Mucosa of stomach (tissue), 1 donor: ENCODE data around the gene GSTK1.
A peak's percentile ranks its signal among the peaks of the same experiment; 100 is the strongest.
"Not testable (repeated sequence)": the region's sequence is repeated elsewhere in the genome, so short reads cannot be mapped to it uniquely, and the experiment has no call there.

Source experiments
- H3K27me3 ChIP-seq: one replicate; pipeline ENCODE4 v1.7.0; 2013; ENCODE audit warnings: mild to moderate bottlenecking, low read length; ENCODE audit not compliant: control insufficient read depth, insufficient read depth
- H3K36me3 ChIP-seq: one replicate; pipeline ENCODE4 v1.7.0; 2013; ENCODE audit warnings: low read length; ENCODE audit not compliant: control insufficient read depth, insufficient read depth
- H3K4me1 ChIP-seq: one replicate; pipeline ENCODE4 v1.7.0; 2013; ENCODE audit warnings: mild to moderate bottlenecking, low read length; ENCODE audit not compliant: control insufficient read depth, insufficient read depth
- H3K4me3 ChIP-seq: one replicate; pipeline ENCODE4 v1.7.0; 2013; ENCODE audit warnings: low read length
- H3K9ac ChIP-seq: one replicate; pipeline ENCODE4 v1.7.0; 2013; ENCODE audit warnings: mild to moderate bottlenecking, low read length, moderate library complexity
- H3K9me3 ChIP-seq: one replicate; pipeline ENCODE4 v1.7.0; 2013; ENCODE audit warnings: mild to moderate bottlenecking, low read length, moderate library complexity; ENCODE audit not compliant: control insufficient read depth
- donor health status: Pancreatic carcinoma.

Gene GSTK1

DNA sequence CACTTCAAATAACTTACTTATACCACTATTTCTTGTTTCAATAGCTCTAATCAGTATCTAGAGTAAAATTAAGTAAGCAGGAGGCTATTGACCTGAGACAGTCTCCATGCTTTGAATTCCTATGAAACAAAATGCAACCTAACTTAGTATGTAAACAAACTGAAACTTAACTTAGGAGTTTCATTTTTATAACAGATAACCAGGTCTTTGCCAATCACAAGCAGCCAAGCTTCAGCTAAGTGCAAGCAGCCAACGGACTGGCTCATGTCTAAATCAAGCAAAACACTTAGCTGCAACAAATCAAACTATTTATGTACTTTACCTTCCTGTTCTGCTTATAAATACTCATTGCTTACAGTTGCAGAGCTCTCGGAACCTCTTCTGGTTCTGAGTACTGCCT, 4.4 kb upstream of the GSTK1 start:
- no peaks in the 10 kb centered on the region for H3K36me3 ChIP-seq
- H3K9ac ChIP-seq = peak overlapping the region; percentile 37
- H3K4me3 ChIP-seq = no peak overlapping the region
- H3K9me3 ChIP-seq = no peaks in the 10 kb centered on the region
- H3K4me1 ChIP-seq = peaks cover 18% of the 10 kb centered on the region
- H3K27me3 ChIP-seq = no peaks in the 10 kb centered on the region

DNA sequence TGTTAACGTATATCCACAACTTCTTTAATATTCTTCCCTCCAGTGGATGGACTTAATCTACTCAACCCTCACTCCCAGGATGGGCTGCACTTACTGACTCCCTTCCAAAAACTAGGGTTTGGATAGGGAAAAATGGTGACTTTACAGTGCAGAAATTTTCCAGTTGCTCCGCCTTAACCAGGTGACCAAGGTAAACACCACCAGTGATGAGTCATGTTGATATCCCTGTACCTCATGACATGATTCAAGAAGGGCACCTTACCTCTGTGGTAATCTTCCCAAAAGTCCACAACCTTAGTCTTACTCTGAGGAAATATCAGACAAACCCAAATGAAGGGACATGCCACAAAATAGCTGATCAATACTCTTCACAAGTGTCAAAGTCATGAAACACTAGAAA, 3.5 kb upstream of the GSTK1 start:
- Histone ChIP-seq H3K4me3 (no peak overlapping the region), H3K4me1 (peaks cover 28% of the 10 kb centered on the region), H3K27me3 (no peaks in the 10 kb centered on the region), H3K9me3 (no peaks in the 10 kb centered on the region), H3K36me3 (no peaks in the 10 kb centered on the region), H3K9ac (no peak overlapping the region)

DNA sequence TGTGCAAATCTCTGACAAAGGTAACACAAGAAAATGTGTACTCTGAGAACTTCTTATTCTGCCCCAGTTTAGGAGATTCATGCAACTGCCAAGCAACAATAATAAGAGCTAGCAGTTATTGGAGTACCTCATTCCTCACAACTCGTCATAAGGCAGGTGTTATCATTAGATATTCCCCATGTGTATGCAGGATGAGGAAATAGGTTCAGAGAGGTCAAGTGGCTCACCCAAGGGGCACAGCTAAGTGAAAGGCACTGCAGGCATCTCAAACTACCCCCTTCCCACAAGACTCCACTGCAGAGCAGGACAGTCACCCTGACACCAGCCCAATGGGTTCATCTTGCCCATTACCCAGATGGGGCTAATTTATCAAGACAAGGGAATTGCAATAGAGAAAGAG, 1.3 kb upstream of the GSTK1 start:
- H3K9ac ChIP-seq = no peak overlapping the region
- H3K4me3 ChIP-seq = no peak overlapping the region
- peaks cover 3% of the 10 kb centered on the region for H3K36me3 ChIP-seq
- H3K4me1 ChIP-seq = peaks cover 28% of the 10 kb centered on the region
- H3K9me3 ChIP-seq = no peaks in the 10 kb centered on the region
- H3K27me3 ChIP-seq = no peaks in the 10 kb centered on the region

DNA sequence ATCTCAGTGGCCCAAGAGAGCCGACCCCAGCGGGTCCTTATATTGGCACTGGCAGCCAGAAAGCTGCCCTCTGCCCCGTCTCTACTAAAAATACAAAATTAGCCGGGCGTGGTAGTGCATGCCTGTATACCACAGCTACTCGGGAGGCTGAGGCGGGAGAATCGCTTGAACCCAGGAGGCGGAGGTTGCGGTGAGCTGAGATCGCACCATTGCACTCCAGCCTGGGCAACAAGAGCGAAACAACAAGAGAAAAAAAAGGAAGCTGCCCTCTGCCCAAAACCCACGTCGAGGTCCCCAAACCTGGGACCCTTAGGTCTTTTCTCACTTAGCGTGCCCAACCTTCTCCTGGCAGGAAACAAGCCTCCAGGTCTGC, 941 bp downstream of the GSTK1 start:
- not testable (repeated sequence) for H3K27me3 ChIP-seq
- peak overlapping the region; percentile 76 for H3K4me3 ChIP-seq

DNA sequence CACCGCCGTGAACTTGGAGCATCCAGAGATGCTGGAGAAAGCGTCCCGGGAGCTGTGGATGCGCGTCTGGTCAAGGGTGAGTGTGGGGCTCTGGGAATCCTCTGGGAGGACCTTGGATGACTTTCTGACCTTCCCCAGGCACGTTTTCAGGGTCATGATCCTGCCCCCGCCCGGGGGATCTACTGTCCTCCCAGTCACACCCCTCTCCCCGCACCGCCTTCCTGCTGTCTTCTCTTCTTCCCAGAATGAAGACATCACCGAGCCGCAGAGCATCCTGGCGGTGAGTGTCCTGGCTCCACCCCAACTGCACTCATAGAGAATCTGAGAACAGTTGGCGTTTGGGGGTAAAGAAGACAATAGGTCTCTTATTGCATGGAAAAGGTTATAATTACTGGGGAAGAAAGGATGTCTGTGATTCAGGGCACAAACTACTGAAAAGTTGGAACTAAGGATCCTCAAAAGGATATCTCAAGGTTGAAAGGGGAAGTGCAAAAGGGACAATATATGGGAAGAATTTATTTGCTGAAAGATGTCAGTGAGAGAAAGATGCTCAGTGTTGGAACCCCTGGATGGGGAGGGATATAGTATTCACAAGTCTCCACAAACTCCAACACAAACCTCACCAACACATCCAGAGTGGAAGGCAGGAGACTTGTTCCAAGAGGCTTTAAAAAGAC, 1.9 kb downstream of the GSTK1 start:
- H3K27me3 ChIP-seq = no peaks in the 10 kb centered on the region
- H3K9ac ChIP-seq = no peak overlapping the region
- no peaks in the 10 kb centered on the region for H3K9me3 ChIP-seq
- peaks cover 13% of the 10 kb centered on the region for H3K36me3 ChIP-seq
- H3K4me3 ChIP-seq = no peak overlapping the region
- H3K4me1 ChIP-seq = peaks cover 15% of the 10 kb centered on the region

More for the DNA sequence above, 941 bp downstream of the GSTK1 start:
- Histone ChIP-seq H3K36me3 (peaks cover 13% of the 10 kb centered on the region), H3K4me1 (peaks cover 22% of the 10 kb centered on the region), H3K9ac (peak overlapping the region; percentile 74)
- H3K9me3 ChIP-seq = not testable (repeated sequence)

DNA sequence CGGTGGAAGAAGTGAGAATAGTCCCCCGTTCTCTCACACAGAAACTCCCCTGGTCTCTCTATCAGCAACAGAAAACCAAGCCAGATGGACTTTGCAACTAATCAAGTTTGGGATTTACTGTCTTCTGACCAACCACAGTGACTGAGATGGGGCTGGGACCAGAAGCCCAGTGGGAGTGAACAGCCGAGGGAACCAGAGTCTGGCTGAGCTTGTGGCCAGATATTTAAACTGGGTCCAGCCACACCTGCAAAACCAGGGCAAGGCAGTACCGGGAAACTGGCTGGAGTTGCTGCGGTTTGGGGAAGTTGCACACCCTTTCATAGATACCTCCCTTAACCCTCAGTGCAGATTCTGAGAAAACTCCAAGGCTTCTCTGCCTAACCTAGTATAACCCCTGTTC, 6.0 kb downstream of the GSTK1 start:
- Histone ChIP-seq H3K36me3 (peaks cover 13% of the 10 kb centered on the region), H3K27me3 (no peaks in the 10 kb centered on the region), H3K4me1 (peaks cover 5% of the 10 kb centered on the region), H3K9me3 (no peaks in the 10 kb centered on the region), H3K9ac (no peak overlapping the region), H3K4me3 (no peak overlapping the region)

DNA sequence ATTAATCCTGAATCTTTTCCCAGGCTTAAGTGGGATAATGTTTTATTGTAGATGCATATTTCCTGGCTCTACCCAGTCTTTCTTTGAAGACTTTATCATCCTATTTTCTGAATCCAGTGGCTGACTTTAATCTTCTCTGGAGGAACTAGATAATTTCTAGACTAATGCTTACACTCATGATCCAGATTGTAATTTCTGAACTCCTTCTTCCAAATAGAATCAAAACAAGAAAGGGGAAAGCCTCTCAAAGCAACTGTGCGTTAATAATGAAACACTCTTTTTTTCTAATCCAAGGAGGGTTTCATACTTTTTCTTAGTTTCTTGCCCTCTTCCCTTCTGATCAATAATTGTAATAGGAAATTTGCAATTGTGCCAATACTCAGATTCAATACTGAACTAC, 8.0 kb downstream of the GSTK1 start:
- H3K27me3 ChIP-seq = no peaks in the 10 kb centered on the region
- H3K4me1 ChIP-seq = no peaks in the 10 kb centered on the region
- H3K9me3 ChIP-seq = no peaks in the 10 kb centered on the region
- peaks cover 13% of the 10 kb centered on the region for H3K36me3 ChIP-seq
- no peak overlapping the region for H3K9ac ChIP-seq
- H3K4me3 ChIP-seq = no peak overlapping the region

DNA sequence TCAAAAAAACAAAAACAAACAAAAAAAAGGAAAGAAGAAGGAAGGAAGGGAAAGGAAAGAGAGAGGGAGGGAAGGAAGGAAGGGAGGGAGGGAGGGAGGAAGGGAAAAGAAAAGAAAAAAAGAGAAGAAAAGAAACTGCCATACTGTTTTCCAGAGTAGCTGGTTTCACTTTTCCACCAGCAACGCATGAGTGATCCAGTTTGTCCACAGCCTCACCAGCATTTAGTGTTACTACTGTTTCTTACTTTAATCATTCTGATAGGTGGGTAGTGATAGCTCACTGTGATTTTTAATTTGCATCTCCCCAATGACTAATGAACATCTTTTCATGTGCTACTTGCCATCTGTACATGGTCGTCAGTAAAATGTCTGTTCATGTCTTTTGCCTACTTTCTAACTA, 9.6 kb downstream of the GSTK1 start:
- H3K9me3 ChIP-seq = no peaks in the 10 kb centered on the region
- H3K4me1 ChIP-seq = no peaks in the 10 kb centered on the region
- H3K4me3 ChIP-seq = no peak overlapping the region
- peaks cover under 1% of the 10 kb centered on the region for H3K36me3 ChIP-seq
- no peaks in the 10 kb centered on the region for H3K27me3 ChIP-seq
- no peak overlapping the region for H3K9ac ChIP-seq

DNA sequence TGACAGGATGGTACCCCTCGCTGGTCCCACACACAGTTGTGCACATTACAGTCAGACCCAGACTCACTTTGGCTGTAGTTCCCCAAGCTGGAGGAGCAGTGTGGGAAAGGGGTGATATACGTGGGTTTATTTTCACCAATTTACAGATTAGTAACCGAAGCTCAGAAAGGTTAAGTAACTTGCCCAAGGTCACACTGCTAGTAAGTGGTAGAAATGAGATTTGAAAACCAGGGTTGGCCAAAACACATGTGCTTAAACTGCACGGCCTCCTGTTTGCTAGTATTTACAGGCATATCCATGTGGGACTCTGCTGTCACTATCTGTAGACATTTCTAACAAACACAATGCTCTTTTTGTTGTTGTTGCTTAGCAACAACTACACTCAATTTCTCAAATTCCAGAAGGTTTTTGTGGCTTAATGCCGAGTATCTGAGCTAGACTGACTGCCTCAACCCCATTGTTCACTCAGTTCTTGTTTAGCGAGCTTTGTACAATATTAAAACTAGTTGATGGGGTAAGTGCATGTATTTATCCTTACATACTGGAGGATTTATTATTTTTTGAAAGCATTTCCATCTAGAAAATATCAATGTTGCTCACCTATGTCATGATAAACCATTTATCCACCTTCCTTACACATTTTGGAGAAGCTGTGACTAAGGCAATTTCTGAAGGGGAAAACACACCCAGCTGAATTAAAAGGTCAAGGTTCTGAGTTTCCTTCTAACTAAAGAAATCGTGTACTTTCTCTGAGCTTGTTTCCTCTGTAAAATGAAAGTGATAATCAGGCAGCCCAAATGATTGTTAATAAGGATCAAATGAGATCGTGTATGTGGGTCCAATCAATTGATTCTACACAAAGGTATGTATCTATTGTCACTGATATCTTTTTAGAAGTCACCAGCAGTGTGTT, 16.2 kb downstream of the GSTK1 start:
- Histone ChIP-seq H3K27me3 (no peaks in the 10 kb centered on the region), H3K4me1 (peaks cover 29% of the 10 kb centered on the region), H3K4me3 (peak overlapping the region; percentile 18), H3K9ac (peak overlapping the region; percentile 30), H3K9me3 (no peaks in the 10 kb centered on the region), H3K36me3 (no peaks in the 10 kb centered on the region)

DNA sequence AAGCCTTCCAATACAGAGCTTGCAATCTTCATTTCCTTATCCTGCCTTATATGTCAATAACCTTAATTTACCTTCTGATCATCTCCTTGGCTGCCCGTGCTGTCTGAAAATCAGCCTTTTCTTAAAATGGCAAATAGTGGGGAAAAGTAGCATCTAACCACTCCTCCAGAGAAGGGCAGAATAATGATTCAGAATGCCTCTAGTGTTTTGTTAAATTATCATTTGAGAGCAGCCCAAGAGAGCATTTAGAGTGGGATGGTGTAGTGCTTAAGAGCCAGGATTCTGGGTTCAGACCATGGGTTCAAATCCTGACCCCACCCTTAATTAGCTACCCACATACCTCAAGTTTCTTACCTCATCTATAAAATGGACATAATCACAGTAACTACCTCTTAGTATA, 16.9 kb downstream of the GSTK1 start:
- Histone ChIP-seq H3K4me1 (peaks cover 33% of the 10 kb centered on the region), H3K9me3 (no peaks in the 10 kb centered on the region), H3K4me3 (peak overlapping the region; percentile 18), H3K36me3 (no peaks in the 10 kb centered on the region), H3K27me3 (no peaks in the 10 kb centered on the region), H3K9ac (peak overlapping the region; percentile 30)

DNA sequence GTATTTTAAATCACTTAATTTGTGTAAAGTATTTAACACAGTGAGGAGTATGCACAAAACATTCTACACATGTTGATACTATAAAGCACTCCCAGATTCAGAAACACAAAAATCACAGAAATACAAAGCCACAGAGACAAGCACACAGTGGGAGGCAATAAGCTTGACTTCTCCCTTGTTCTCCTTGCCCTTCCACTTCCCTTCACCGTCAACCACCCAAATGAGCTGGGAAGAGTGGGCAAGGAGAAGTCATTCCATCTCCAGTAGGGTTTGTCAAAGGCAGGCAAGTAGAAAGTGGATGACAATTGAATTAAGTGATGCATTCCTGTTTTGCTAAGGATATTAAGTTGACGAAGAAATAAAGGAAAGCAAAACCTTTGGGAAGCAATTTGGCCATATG, 17.3 kb downstream of the GSTK1 start:
- Histone ChIP-seq H3K9ac (no peak overlapping the region), H3K36me3 (no peaks in the 10 kb centered on the region), H3K4me1 (peaks cover 37% of the 10 kb centered on the region), H3K4me3 (no peak overlapping the region), H3K27me3 (no peaks in the 10 kb centered on the region), H3K9me3 (no peaks in the 10 kb centered on the region)

DNA sequence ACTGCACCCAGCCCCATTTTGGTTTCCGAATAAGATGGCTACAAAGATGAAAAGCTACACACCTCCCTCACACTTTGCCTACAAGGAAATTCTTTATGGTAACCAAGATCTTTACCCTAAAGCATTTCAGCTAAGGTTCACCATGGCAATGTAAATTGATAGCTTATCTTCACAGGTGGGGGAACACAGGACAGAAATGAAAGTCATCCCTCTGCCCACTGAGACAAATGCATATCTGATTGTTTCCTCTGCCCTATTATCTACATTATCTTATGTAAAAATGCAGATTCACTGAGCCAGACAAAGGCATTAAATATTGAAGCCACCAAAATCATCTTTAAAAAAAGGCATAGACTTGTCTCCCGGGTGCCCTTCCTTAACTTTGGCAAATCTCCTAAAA, 18.3 kb downstream of the GSTK1 start:
- Histone ChIP-seq H3K4me1 (peaks cover 44% of the 10 kb centered on the region), H3K4me3 (no peak overlapping the region), H3K9ac (no peak overlapping the region), H3K27me3 (no peaks in the 10 kb centered on the region), H3K36me3 (no peaks in the 10 kb centered on the region), H3K9me3 (no peaks in the 10 kb centered on the region)
